Measurements from ENCODE around the gene PABPN1L.

PABPN1L gene

GRCh38 chr16:88883117-88883895 is 16.8 kb upstream of the PABPN1L start:
- DNase-seq = no peak

GRCh38 chr16:88882358-88883030 is 16.0 kb upstream of the PABPN1L start:
- DNase-seq = peak; percentile 28

DNA sequence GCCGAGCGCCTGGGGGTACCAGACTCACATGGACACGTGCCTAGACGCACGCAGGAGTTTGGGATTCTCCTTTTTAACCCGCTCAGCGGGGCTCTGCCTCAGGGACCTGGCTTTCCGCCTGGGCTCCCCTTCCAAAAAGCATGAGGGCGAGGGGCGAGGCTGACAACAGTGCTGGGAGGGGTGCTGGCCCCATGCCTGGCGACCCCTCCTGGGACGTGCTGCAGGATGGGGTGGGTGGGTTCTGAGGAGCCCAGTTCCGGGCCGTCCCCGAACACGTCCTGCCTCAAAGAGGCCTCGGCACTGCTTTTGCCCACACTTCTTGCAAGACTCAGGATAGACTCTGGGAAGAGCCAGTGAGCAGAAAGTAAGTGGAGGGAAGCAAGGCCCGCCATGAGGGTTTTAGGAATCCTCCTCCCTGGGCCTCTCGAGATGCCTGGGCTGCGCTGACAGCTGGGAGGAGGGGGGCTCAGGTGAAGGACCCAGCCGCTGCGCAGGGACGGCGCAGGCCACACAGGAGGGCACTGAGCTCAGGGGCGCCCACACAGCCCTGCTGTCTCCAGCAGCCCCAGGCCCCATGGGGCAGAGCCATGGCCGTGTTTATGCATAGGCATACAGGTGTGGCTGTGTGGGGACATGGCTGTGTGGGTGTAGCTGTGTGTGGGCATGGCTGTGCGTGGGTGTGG is 15.4 kb upstream of the PABPN1L start:
- DNase-seq = no peak

- no peak for DNase-seq
Measured at GRCh38 chr16:88881007-88881615, 14.7 kb upstream of the PABPN1L start.

GRCh38 chr16:88880226-88881006 is 14.0 kb upstream of the PABPN1L start:
- DNase-seq = no peak

- DNase-seq = no peak
Measured at GRCh38 chr16:88879788-88880055, 13.3 kb upstream of the PABPN1L start.

DNA sequence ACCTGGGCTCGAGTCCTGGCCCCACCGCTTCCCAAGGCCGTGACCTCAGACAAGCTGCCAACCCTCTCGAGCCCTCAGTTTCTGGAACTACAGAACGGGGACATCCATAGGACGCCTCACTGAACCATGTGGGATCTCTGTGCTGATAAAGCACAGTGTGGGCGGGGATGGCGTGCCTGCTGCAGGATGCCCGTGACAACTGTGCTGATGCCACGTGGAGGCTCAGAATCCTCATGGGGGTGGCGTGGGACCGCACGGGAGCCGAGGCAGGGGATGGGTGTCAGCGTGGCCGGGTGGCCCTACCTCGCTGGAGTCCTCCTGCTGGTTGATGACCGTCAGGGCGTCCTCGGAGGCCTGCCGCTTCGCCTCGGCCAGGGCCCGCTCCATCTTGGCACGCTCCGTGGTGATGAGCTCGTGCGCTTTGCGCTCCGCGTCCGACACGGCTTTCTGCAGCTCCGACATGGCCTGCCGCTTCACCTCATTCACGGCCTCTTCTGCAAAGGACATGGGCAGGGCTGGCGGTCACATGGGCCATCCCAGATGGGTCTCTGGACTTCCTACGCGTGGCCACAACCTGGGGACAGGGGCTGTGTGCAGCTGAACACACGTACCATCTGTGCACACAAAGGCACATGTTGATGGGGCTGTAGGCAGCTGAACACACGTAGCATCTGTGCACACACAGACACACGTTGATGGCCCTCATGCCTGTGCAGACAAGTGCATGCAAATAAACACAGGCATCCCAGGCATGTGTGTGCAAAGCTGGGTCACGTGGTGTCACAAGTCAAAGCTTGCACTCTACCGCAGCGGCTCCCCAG is 12.7 kb upstream of the PABPN1L start:
- DNase-seq = no peak

DNA sequence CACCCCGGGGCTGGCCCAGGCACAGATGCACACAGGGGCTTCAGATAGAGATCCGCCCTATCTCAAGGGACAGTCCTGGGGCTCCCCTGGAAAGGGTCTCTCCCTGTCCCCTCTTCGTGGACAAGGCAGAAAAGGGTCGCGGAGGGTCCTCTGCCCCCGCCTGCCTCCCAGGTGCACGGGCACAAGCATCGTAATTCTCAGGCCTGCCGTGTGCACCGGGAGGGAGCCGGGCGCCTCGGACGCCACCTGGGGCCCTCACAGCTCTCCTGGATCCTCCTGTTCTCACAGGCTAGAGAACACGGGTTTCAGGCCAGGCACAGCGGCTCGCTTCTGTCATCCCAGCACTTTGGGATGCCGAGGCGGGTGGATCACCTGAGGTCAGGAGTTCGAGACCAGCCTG is 11.9 kb upstream of the PABPN1L start:
- DNase-seq = no peak

DNA sequence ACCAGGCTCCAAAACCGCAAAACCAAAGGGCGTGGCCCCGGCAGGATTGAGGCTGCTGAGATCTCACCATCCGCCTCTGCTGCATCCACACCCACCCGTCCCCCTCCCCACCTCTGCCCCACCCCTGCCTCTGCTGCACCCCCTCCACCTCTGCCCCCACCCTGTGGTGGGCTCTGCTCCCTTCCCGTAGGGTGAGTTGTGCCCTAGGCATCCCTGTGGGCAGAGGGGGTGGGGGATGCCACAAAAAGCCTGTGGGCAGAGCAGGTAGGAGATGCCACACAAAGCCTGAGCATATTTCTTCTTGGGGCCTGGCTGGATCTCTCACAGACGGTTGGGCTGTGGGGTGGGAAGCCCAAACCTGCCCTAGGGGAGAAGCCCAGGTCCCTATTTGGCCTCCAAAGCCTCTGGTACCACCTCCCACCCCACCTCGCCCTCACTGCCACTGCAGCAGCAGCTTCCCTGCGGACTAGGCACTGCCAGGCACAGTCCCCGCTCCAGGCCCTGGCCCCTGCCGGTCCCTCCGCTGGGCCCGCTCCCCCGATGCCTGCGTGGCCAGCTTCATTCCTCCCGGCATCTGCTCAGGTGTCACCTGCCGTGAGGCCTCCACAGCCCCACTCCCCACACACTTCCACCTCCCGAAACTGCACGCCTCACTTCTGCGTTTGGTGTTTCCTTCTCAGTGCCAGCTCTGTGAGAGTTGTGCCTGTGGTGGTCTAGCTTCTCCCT is 11.3 kb upstream of the PABPN1L start:
- no peak for DNase-seq

GRCh38 chr16:88876942-88877526 is 10.6 kb upstream of the PABPN1L start:
- DNase-seq = no peak

- no peak for DNase-seq
Measured at GRCh38 chr16:88875703-88876234, 9.3 kb upstream of the PABPN1L start.

DNA sequence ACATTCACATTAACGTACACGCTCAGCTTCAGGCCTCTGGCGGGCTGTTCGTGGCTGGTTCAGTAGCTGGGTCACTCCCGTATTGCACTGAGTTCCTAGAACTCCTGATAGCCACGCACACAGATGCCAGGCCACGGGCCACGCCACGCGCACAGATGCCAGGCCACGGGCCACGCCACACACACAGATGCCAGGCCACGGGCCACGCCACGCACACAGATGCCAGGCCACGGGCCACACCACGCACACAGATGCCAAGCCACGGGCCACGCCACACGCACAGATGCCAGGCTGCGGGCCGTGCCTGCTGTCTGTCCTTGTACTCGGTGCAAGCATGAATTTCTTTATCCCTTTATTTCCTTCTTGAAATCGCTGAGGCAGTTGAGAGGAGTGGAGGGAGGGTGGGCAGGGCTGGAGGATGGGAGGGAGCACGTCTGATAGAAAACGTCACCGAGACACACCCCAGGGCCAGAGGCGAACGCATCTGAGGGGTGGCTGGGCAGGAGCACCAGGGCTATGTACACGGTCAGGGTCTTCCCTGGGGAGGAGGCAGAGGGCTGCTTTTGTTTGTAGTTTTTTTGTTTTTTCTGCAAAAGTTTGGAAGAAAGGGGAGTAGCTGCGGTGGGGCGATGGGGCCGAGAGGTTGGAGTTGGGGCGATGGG is 8.6 kb upstream of the PABPN1L start:
- no peak for DNase-seq

DNA sequence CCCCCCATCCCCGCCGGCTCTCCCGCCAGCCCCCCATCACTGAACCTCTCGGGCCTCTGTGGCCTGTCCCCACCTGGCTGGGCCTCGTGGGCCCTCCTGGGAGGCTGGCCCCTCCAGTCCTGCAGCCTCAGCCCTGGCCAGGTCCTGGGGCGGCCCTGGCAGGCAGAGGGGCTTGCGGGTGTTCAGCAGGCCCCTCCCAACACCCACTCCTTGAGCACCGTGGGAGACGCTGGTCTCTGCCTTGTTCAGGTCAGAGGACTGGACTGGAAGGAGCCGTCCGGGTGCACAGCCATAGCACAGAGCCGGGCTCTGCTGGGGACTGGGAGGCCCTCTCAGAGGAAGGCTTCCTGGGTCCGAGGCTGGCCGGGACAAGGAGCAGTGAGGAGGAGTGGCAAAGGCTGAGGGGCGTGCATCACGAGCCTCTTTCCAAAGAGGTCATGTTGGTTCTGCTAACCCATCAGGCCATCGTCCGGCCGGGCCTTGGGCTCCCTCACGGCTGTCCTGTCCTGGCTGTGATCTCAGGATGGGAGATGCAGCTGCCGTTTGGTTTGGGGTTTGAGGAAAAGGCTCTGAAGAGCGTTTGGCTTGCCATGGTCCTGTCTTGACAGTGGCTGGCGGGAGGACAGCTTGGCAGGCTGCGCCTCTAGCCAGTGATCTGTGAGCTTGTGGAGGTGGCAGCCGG is 6.3 kb upstream of the PABPN1L start:
- DNase-seq = no peak

DNA sequence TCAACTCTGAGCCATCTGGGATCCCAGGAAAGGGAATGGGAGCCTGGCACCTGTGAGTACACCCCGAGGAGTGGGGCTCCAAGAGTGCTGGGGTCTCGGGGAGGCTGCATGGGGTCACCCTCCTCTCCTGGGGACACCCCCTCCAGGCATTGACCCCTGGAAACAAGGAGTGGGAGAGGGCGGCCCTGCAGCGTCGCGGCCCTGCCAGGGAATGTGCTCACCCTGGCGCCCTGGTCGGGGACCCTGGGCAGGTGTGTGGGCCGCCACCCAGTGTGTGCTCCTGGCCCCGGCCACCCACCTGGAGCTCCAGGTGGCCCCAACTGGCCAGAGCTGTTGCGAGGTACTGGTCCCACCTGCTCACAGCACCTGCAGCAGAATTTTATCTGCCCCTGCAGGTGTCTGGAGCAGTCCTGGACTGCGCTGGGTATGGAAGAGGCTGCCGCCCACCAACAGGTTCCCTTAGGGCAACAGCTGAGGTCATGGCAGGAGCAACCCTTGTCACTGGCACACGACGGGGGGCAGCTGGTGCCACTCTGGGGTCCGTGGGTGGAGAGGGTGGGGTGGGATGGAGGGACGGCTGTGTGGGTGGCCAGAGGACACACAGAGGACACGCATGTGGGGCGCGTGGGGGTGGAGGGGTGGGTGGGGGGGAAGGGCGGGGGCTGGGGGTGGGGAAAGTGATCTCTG is 5.4 kb upstream of the PABPN1L start:
- no peak for DNase-seq

DNA sequence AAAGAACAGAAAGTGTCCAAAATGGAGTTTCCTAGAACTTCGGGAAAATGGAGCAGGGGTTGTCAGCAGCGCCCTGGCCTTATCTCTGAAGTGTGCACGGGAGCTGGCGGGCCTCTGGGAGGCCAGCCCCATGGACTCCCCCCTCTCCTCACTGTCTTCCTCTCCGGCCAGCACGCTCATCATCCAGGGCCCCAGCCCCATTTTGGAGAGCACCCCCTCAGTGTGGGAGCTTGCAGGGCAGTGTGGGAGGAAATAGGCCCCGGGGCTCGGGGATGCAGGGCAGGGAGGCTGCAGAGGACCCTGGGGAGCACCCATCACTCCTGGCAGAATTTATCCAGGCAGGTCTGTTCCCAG is 4.9 kb upstream of the PABPN1L start:
- DNase-seq = no peak

GRCh38 chr16:88870608-88871348 is 4.3 kb upstream of the PABPN1L start:
- DNase-seq = no peak

DNA sequence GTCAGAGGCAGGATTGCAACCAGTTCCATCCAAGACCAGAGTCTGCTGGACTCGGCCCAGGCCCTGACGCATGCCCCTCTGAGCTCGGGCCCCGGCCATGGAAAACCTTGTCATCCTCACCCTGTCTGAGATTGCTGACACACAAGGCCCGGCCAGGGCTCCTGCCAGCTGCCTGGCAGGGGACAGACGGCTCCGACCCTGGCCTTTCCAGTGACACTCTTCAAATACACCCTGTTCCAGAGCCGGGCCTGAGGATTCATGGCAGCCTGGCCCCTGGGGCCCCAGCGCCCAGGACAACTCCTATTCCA is 3.2 kb upstream of the PABPN1L start:
- DNase-seq = no peak

DNA sequence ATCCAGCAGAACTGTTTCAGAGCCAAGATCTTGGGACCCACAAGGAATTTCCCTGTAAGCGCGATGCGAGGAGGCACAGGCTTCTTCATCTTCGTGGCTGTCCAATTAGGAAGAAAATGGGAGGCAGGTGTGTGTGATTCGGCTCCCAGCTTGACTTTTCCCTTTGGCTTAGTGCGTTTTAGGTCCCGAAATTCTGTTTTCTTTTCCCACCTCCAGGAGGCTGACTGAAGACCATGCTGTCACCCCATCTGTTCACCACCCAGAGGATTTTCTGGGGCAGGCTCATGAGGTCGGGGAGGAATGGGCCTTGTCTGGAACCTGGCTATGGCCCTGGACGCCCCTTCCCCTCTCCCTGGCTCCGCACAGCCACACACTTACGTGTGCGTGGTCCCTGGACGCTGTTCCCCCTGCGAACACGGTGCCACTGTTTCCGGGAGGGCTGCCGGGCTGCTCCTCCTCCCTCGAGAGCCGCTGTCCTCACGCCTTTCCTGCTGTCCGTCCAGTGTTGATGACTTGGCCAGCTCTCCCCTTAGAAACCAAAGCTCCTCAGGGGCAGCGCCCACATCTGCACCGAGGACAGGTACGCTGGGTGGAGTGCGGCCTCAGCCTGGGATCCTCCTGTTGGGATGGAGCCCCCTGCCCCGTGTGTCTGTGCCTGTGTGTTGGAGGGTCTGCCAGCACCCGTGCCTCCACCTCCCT is 2.7 kb upstream of the PABPN1L start:
- DNase-seq = no peak

Measured in CD4-positive, alpha-beta T cell treated with Interferon gamma for 1 hour (primary cell).